Kidney epithelial cell (primary cell): ENCODE results near the gene SIAH1. TPM values are rescaled to one million over a fixed set of nuclear protein-coding genes. Genes with fewer than 3 reads are reported as not detected.

Experiments used
- DNase-seq: peaks from one replicate; pipeline ENCODE4 v3.0.0-alpha.2; 2010; ENCODE audit warnings: low read depth
- H3K27me3 ChIP-seq: 2 replicates; pipeline ENCODE4 v1.6.0; 2011; ENCODE audit warnings: low read length; ENCODE audit not compliant: control insufficient read depth, insufficient read depth
- H3K36me3 ChIP-seq: 2 replicates; pipeline ENCODE4 v1.5.1; 2011; ENCODE audit warnings: low read length; ENCODE audit not compliant: control insufficient read depth, insufficient read depth
- H3K4me3 ChIP-seq: 2 replicates; pipeline ENCODE4 v1.5.1; 2011; ENCODE audit warnings: low read depth, mild to moderate bottlenecking, control low read depth, low read length
- CTCF ChIP-seq: IDR thresholded peaks from 2 replicates; pipeline ENCODE4 v1.5.1; 2011; ENCODE audit warnings: mild to moderate bottlenecking, moderate library complexity, low read length, control low read depth, inconsistent platforms; ENCODE audit not compliant: insufficient read depth, poor library complexity, severe bottlenecking
- total RNA-seq: library from RNA; depleted of rRNA; stranded (reverse); fragments of >200 nt; gene quantifications from 2 replicates; pipeline ENCODE4 v1.2.3, GENCODE V29; 2015

Gene SIAH1
- total RNA-seq, 1 donor from 2014 or later: 30.3 TPM

DNA sequence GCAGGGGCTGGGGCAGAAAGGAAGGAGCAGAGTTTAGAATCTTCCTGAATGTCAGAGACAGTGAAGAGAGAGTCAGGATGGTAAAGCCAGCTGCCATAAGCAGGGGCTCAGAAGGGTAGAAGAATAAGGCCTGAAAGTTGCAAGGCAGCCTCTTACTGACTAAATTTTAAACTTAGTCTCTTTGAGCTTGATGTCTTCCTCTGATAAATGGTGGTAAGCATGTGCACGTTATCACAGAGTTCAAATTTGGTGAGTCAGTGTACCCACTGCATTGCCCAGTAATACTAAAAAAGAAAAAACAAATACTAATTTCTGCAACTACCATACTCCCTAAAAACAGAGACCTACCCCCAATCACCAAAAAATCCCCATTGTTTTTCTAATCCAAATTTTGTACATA, 45.2 kb downstream of the SIAH1 start:
- no peak overlapping the region for H3K4me3 ChIP-seq
- DNase-seq: no peak
- peaks cover 1% of the 10 kb centered on the region for H3K36me3 ChIP-seq
- no peak for TF ChIP-seq CTCF
- H3K27me3 ChIP-seq: no peaks in the 10 kb centered on the region

DNA sequence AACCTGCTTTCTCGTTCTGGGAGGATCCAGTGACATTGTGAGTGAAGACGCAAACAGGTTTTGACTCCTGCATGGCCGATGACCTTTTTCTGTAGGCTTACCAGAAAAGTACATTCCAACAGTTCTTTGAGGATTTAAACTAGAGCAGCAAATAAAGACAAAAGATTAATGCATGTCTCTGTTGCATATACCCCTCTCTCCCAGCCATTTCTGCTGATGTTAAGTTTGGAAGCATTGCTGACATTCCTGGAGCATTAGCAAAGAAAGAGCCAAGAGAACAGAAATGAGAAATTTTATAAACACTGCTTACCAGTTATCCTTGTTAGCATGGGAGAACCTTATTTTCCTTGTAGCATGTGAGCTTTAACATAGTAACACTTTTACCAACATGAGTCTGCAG, 49.3 kb downstream of the SIAH1 start:
- Histone ChIP-seq H3K27me3 (no peaks in the 10 kb centered on the region), H3K4me3 (no peak overlapping the region), H3K36me3 (peaks cover 1% of the 10 kb centered on the region)
- TF ChIP-seq CTCF: no peak
- no peak for DNase-seq

DNA sequence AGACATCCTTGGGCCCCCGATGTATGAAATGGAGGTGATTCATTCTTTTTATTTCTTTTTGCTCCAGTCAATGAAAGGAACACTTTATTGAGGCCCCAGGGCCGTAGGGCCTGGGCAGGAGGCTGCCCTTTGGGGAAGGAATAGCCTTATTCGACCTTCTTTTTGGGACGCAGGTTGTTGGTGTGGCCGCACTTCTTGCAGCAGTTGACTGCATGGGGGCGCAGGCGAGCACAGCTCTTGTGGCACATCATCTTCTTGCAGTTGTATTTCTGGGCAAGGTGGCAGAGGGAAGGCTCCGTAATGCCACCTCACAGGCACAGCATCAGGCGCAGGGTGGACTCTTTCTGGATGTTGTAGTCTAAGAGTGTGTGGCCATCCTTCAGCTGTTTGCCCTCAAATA, 50.9 kb downstream of the SIAH1 start:
- Histone ChIP-seq H3K36me3 (no peaks in the 10 kb centered on the region), H3K27me3 (no peaks in the 10 kb centered on the region)
- no peak for TF ChIP-seq CTCF

GRCh38 chr16:48332978-48333377, 52.2 kb downstream of the SIAH1 start:
- Histone ChIP-seq H3K36me3 (no peaks in the 10 kb centered on the region), H3K4me3 (no peak overlapping the region), H3K27me3 (no peaks in the 10 kb centered on the region)
- no peak for DNase-seq
- TF ChIP-seq CTCF: no peak

More for the DNA sequence above, 50.9 kb downstream of the SIAH1 start:
- no peak for DNase-seq
- no peak overlapping the region for H3K4me3 ChIP-seq

DNA sequence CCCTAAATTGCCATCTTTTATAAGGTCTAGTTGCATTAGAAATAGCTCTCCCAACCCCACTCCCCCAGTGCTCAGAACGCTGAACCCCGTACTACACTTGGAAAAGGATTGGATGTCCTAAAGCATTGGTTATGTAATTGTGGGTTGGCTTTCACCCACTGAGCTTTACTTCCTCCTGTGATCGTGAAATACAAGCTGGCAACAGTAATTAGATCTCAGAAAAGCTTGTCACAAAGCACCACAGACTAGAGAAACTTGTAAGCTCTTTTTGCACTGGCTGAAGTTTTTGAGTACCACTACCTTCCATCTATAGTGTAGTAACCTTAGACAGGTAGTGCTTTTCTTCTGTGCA, 54.4 kb downstream of the SIAH1 start:
- no peak for TF ChIP-seq CTCF
- Histone ChIP-seq H3K27me3 (no peaks in the 10 kb centered on the region), H3K4me3 (no peak overlapping the region), H3K36me3 (no peaks in the 10 kb centered on the region)
- no peak for DNase-seq

- no peak for TF ChIP-seq CTCF
- no peaks in the 10 kb centered on the region for H3K27me3 ChIP-seq
- DNase-seq: no peak
Observed at GRCh38 chr16:48330189-48330840, 54.9 kb downstream of the SIAH1 start.

More at GRCh38 chr16:48330189-48330840, 54.9 kb downstream of the SIAH1 start:
- Histone ChIP-seq H3K36me3 (no peaks in the 10 kb centered on the region), H3K4me3 (no peak overlapping the region)
